Vagina (tissue), 2 donors: ENCODE measurements around the gene TIGAR.

Source experiments
- CTCF ChIP-seq, 3 experiments: fragments of 450-650 bp in 2 of 3; fragments of 200-600 bp in 1 of 3; sonication (generic) in 1 of 3; IDR thresholded peaks; one replicate each; pipeline ENCODE4 v1.5.1; 2017 to 2019; ENCODE audit warnings: antibody characterized with exemption in 3 of 3, mild to moderate bottlenecking in 2 of 3, moderate library complexity in 2 of 3
- POLR2A ChIP-seq, 2 donors: fragments of 450-650 bp; IDR thresholded peaks; one replicate each; pipeline ENCODE4 v1.6.1; 2017; ENCODE audit warnings: antibody characterized with exemption in 2 of 2, mild to moderate bottlenecking in 2 of 2, moderate library complexity in 2 of 2
- POLR2AphosphoS5 ChIP-seq, 2 donors: sonication (generic); formaldehyde crosslinking; IDR thresholded peaks; one replicate each; pipeline ENCODE4 v1.9.0; 2017; ENCODE audit warnings: antibody characterized with exemption in 2 of 2, mild to moderate bottlenecking in 2 of 2, low read depth in 1 of 2; ENCODE audit not compliant: insufficient read depth in 1 of 2

GRCh38 chr12:4355156-4356040, 34.4 kb downstream of the TIGAR start:
- TF ChIP-seq POLR2AphosphoS5 (IDR thresholded peaks at IDR 0.05; ENCODE audit: insufficient read depth in 1 of 2, low read depth in 1 of 2) (no peak), CTCF (IDR thresholded peaks at IDR 0.05) (no peak), POLR2A (IDR thresholded peaks at IDR 0.05) (no peak)
